K562 (cell line): ENCODE measurements around the gene IARS2.
A peak's percentile ranks its signal among the peaks of the same experiment; 100 is the strongest.

Source experiments
- ATF2 ChIP-seq: sonication (generic); formaldehyde crosslinking; IDR thresholded peaks from 2 replicates; pipeline ENCODE4 v1.8.1; 2022; ENCODE audit warnings: missing genetic modification reagents
- ATF4 ChIP-seq: fragments of 450-650 bp; formaldehyde crosslinking; IDR thresholded peaks from 2 replicates; pipeline ENCODE4 v1.4.0; 2022; ENCODE audit warnings: mild to moderate bottlenecking, moderate library complexity
- CTCF ChIP-seq, 3 experiments: IDR thresholded peaks in 2 of 3; conservative IDR thresholded peaks in 1 of 3; 2 replicates each; pipeline ENCODE4 v1.5.1; 2011 to 2012; ENCODE audit warnings: low read length in 3 of 3, mild to moderate bottlenecking in 3 of 3, control low read depth in 2 of 3, improper control_type of control experiment in 1 of 3, inconsistent platforms in 1 of 3, low read depth in 1 of 3, mixed read lengths in 1 of 3, moderate library complexity in 1 of 3; ENCODE audit not compliant: insufficient read depth in 2 of 3
- DDX20 ChIP-seq: fragments of 450-650 bp; IDR thresholded peaks from 2 replicates; pipeline ENCODE4 v1.6.1; 2016; ENCODE audit warnings: missing genetic modification characterization, low read depth, mild to moderate bottlenecking, missing compliant biosample characterization, moderate library complexity
- FOS ChIP-seq: IDR thresholded peaks from 3 replicates; pipeline ENCODE4 v1.6.1; 2011; ENCODE audit not compliant: insufficient read length; ENCODE audit errors: extremely low read depth
- FOSL1 ChIP-seq: fragments of 200-800 bp; sonication (Bioruptor generic); conservative IDR thresholded peaks from 2 replicates; pipeline ENCODE4 v1.6.1; 2016; ENCODE audit warnings: missing genetic modification characterization, missing compliant biosample characterization
- MAX ChIP-seq: sonication (generic); formaldehyde crosslinking; IDR thresholded peaks from 2 replicates; pipeline ENCODE4 v1.9.0; 2022; ENCODE audit warnings: mild to moderate bottlenecking, missing genetic modification reagents
- PATZ1 ChIP-seq: fragments of 250-450 bp; sonication (Bioruptor Pico); IDR thresholded peaks from 2 replicates; pipeline ENCODE4 v1.5.0; 2020; ENCODE audit warnings: mild to moderate bottlenecking, borderline replicate concordance
- SMARCE1 ChIP-seq: fragments of 450-650 bp; IDR thresholded peaks from 2 replicates; pipeline ENCODE4 v1.7.1; 2016; ENCODE audit warnings: mild to moderate bottlenecking
- ZNF134 ChIP-seq: fragments of 250-450 bp; sonication (Bioruptor Pico); conservative IDR thresholded peaks from 2 replicates; pipeline ENCODE4 v1.4.0; 2020
- ZNF232 ChIP-seq: sonication (generic); formaldehyde crosslinking; IDR thresholded peaks from 2 replicates; pipeline ENCODE4 v1.8.0; 2022; ENCODE audit warnings: mild to moderate bottlenecking, missing genetic modification reagents
- ZNF398 ChIP-seq: fragments of 250-450 bp; sonication (Bioruptor Pico); IDR thresholded peaks from 2 replicates; pipeline ENCODE4 v1.8.0; 2021; ENCODE audit warnings: moderate library complexity, mild to moderate bottlenecking, inconsistent platforms
- ZNF408 ChIP-seq: fragments of 250-450 bp; sonication (Bioruptor Pico); IDR thresholded peaks from 2 replicates; pipeline ENCODE4 v1.4.0; 2020; ENCODE audit warnings: low read depth, mild to moderate bottlenecking, moderate library complexity

- TF ChIP-seq ZNF134 (CRISPR knock-in tag) = no peak
- no peak for TF ChIP-seq ATF2 (CRISPR knock-in tag)
- TF ChIP-seq DDX20 (tag) = no peak
- TF ChIP-seq ZNF398 = no peak
- no peak for TF ChIP-seq SMARCE1
- TF ChIP-seq ZNF232 (CRISPR knock-in tag) = no peak
- no peak for TF ChIP-seq PATZ1
- TF ChIP-seq ATF4 (CRISPR knock-in tag) = no peak
- no peak for TF ChIP-seq MAX
- no peak for TF ChIP-seq FOS
- peak; percentile 41 to 56 (median 56) for TF ChIP-seq CTCF (IDR thresholded peaks at IDR 0.05 in 2 of 3, conservative IDR thresholded peaks at IDR 0.05 in 1 of 3; ENCODE audit: insufficient read depth in 2 of 3, low read depth in 1 of 3, low read length in 3 of 3)
- no peak for TF ChIP-seq FOSL1 (tag)
- no peak for TF ChIP-seq ZNF408 (CRISPR knock-in tag)
These were observed 30.0 kb downstream of the IARS2 start for GRCh38 chr1:220123889-220124288.
